Heart right ventricle (tissue), 16 donors: ENCODE measurements around the gene C19orf12. TPM values are rescaled to one million over a fixed set of nuclear protein-coding genes. Genes with fewer than 3 reads are reported as not detected.
A peak's percentile ranks its signal among the peaks of the same experiment; 100 is the strongest.

Experiments used
- ATAC-seq, 8 donors: fragments of 200-7000 bp; cut with Tn5 transposase; one replicate each; pipeline ENCODE4 v1.9.1; 2020; ENCODE audit warnings: mild to moderate bottlenecking in 8 of 8, moderate library complexity in 8 of 8, moderate number of reproducible peaks in 1 of 8
- DNase-seq, 2 donors: peaks; one replicate each; pipeline ENCODE4 v3.0.0-alpha.2; 2020
- H3K27ac ChIP-seq, 10 donors: fragments of 200-600 bp; sonication (generic) in 2 of 10; one replicate each; pipeline versions ENCODE4 v1.5.0 to v1.8.0; 2020 to 2022; ENCODE audit warnings: mild to moderate bottlenecking in 3 of 10
- H3K27me3 ChIP-seq, 7 donors: fragments of 200-600 bp; one replicate each; pipeline ENCODE4 v1.8.0; 2021 to 2022; ENCODE audit warnings: mild to moderate bottlenecking in 2 of 7
- H3K36me3 ChIP-seq, 9 donors: fragments of 200-600 bp; sonication (generic) in 1 of 9; one replicate each; pipeline versions ENCODE4 v1.5.0 to v1.8.0; 2020 to 2022; ENCODE audit warnings: mild to moderate bottlenecking in 2 of 9
- H3K4me1 ChIP-seq, 9 donors: fragments of 200-600 bp; sonication (generic) in 1 of 9; one replicate each; pipeline versions ENCODE4 v1.5.0 to v1.8.0; 2020 to 2022; ENCODE audit warnings: mild to moderate bottlenecking in 4 of 9
- H3K4me3 ChIP-seq, 10 donors: fragments of 200-600 bp; sonication (generic) in 2 of 10; one replicate each; pipeline versions ENCODE4 v1.5.0 to v1.8.0; 2020 to 2022; ENCODE audit warnings: mild to moderate bottlenecking in 7 of 10, moderate library complexity in 2 of 10
- H3K9me3 ChIP-seq, 11 donors: fragments of 200-600 bp in 10 of 11; sonication (generic) in 2 of 11; one replicate each; pipeline versions ENCODE4 v1.5.0 to v1.8.0; 2013 to 2022; ENCODE audit warnings: mild to moderate bottlenecking in 2 of 11, control low read depth in 1 of 11, moderate library complexity in 1 of 11
- WGBS, 2 donors: extraction: QIAGEN DNeasy Blood & Tissue Kit; methylation state at CpG; one replicate each; pipeline ENCODE4 v1.1.7; 2013; ENCODE audit warnings: inconsistent platforms in 1 of 2; 5-methylcytosine and 5-hydroxymethylcytosine counted together
- intact Hi-C, 10 donors: fragments of 100-400 bp; cut with DNase I; formaldehyde crosslinking; loops; one replicate each; pipeline versions ENCODE4 v1.11.1 to v1.14.2; 2022
- polyA plus RNA-seq, 2 donors: library from polyadenylated mRNA; stranded (reverse); fragments of 200-250 nt; gene quantifications; one replicate each; pipeline ENCODE4 v1.2.3, GENCODE V29; 2013
- total RNA-seq, 10 donors: library from RNA; stranded (reverse); fragmentation: NEBNext Ultra II Directional in 3 of 10; extraction: Animal tissue kit (Norgen Biotek cat#: 25700) in 3 of 10; gene quantifications; one replicate each; pipeline versions ENCODE4 v1.2.1 to v1.2.4, GENCODE V29; 2021 to 2023
- TF ChIP-seq, protein P1 (sequence below), 9 donors: fragments of 200-600 bp; sonication (generic) in 2 of 9; IDR thresholded peaks; one replicate each; pipeline versions ENCODE4 v1.5.0 to v1.8.0; 2021 to 2022; ENCODE audit warnings: antibody characterized with exemption in 9 of 9, mild to moderate bottlenecking in 5 of 9, moderate library complexity in 1 of 9
- donor health status: Arrhythmogenic right ventricular cardiomyopathy.
- donor health status: ischemic (EF 13 %, LVEDD 7.1; RV severe dilation, severe dysfunction).
- donor health status: healthy with polysubstance abuse.
- donor health status: DM: no; HTN: yes; CAD: no.
- donor health status: DM: no; HTN: no; CAD: no.
- donor health status: ischemic (EF 25% LVEDD 6.9; RV normal size, moderate dysfunction).
- donor health status: ischemic (EF 25% LVEDD 5.7; RV mildly dilated, moderate dysfunction).
- donor health status: healthy.
- donor health status: DM: yes; HTN: yes; CAD: no.
- donor health status: Ischemic cardiomyopathy.
- donor health status: ischemic (EF 35%, LVEDD 5.7; RV mildly dilated, moderate dysfunction).
- donor health status: nonischemic (EF 11% LVEDD 7.7; RV severe dilation, severe dysfunction).
- donor health status: DM: yes; HTN: yes; CAD: no.
- donor health status: PGD.
- donor health status: ischemic (EF 29% LVEDD 5.4; RV normal size, mild dysfunction).
- donor health status: nonischemic (EF 23%, LVEDD 6.1; RV moderate dilation, normal function).

The C19orf12 gene
- total and polyA plus RNA-seq, 12 donors: 26.7 to 83.3 (median 38.3) TPM

- TF ChIP-seq, protein P1, sequence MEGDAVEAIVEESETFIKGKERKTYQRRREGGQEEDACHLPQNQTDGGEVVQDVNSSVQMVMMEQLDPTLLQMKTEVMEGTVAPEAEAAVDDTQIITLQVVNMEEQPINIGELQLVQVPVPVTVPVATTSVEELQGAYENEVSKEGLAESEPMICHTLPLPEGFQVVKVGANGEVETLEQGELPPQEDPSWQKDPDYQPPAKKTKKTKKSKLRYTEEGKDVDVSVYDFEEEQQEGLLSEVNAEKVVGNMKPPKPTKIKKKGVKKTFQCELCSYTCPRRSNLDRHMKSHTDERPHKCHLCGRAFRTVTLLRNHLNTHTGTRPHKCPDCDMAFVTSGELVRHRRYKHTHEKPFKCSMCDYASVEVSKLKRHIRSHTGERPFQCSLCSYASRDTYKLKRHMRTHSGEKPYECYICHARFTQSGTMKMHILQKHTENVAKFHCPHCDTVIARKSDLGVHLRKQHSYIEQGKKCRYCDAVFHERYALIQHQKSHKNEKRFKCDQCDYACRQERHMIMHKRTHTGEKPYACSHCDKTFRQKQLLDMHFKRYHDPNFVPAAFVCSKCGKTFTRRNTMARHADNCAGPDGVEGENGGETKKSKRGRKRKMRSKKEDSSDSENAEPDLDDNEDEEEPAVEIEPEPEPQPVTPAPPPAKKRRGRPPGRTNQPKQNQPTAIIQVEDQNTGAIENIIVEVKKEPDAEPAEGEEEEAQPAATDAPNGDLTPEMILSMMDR (IDR thresholded peaks at IDR 0.05): no peak
- ATAC-seq (no peak), DNase-seq (no peak)
- no peaks in the 10 kb centered on the region for H3K4me1 ChIP-seq
- WGBS, 2 donors: 77 to 82% methylated on average over 5 of the region's 5 CpGs
- H3K27ac ChIP-seq: no peak overlapping the region
- H3K4me3 ChIP-seq: no peak overlapping the region
- H3K27me3 ChIP-seq: peaks cover 0 to 49% (median 16%) of the 10 kb centered on the region in 7 donors
- intact Hi-C loops: loop anchor here in 3 of 10 donors (10.0 kb wide), 1 partner anchor 139 kb away; no protein-coding TSS in a partner anchor
- H3K36me3 ChIP-seq: no peaks in the 10 kb centered on the region
- no peaks in the 10 kb centered on the region for H3K9me3 ChIP-seq
These were observed 20.8 kb upstream of the C19orf12 start for GRCh38 chr19:29735829-29736228.

DNA sequence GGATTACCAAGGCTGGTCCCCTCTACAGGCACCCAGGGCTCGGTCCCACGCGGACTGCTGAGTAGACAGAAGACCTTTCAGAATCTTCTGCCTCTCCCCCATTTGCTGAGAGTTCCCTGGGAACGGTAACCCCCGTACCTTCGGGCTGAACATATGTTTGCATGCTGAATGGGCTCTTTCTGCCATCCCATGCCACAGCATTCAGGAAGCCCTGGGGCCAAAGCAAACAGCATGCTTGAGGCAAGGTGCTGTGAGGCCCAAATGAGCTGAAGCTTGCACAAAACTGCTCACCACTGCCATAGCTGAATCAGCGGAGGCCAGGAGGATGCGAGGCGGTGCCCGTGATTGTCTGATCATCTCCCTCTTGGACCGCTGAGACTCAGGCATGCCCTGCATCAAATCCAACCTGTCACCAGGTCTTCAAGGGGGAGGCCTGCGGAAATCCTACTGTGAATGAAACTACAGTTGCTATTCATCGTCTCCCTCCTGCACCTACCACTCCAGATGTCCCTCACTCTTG is 16.3 kb upstream of the C19orf12 start:
- TF ChIP-seq, protein P1 (IDR thresholded peaks at IDR 0.05): no peak
- DNase-seq: no peak
- WGBS, 2 donors: 84 to 89% methylated on average over 13 of the region's 13 CpGs
- no peak for ATAC-seq
- Histone ChIP-seq H3K4me1 (no peaks in the 10 kb centered on the region), H3K27ac (no peak overlapping the region), H3K4me3 (no peak overlapping the region), H3K36me3 (no peaks in the 10 kb centered on the region), H3K9me3 (no peaks in the 10 kb centered on the region), H3K27me3 (peaks cover 0 to 70% (median 40%) of the 10 kb centered on the region in 7 donors)
- intact Hi-C loops: loop anchor here in 8 of 10 donors (2.0 to 10.0 kb wide), 5 partner anchors 141 to 921 kb away; no protein-coding TSS in a partner anchor

GRCh38 chr19:29727906-29728305 is 12.8 kb upstream of the C19orf12 start:
- TF ChIP-seq, protein P1 (IDR thresholded peaks at IDR 0.05): no peak
- WGBS, 2 donors: 71 to 77% methylated on average over 6 of the region's 6 CpGs
- H3K27ac ChIP-seq: no peak overlapping the region
- H3K36me3 ChIP-seq: no peaks in the 10 kb centered on the region
- peaks cover 0 to 78% (median 50%) of the 10 kb centered on the region in 7 donors for H3K27me3 ChIP-seq
- ATAC-seq: no peak
- H3K9me3 ChIP-seq: no peaks in the 10 kb centered on the region
- intact Hi-C loops: loop anchor here in 1 of 10 donors (10.0 kb wide), 1 partner anchor 927 kb away; no protein-coding TSS in a partner anchor
- no peak overlapping the region for H3K4me3 ChIP-seq
- peaks cover 3 to 16% (median 11%) of the 10 kb centered on the region in 9 donors for H3K4me1 ChIP-seq
- DNase-seq: no peak

DNA sequence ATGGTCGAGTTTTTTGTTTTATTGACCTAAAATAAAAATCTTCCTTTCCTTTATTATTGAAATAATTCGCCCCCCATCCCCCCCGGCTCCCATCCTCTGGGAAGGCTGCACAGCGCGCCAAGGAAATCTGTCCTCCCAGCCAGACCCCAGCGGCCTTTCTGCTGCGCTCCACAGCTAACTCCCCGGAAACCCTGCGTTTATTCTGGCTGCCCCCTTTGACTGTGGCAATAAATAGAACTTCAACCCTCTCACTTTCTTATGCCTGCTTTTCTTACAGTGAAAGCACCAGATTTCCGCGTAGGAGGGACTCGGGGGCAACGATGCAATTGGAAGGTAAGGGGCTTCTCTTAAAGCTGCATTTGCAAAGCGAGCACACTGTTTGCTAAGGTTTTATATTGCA is 9.7 kb upstream of the C19orf12 start:
- TF ChIP-seq, protein P1 (IDR thresholded peaks at IDR 0.05): no peak
- DNase-seq (no peak), ATAC-seq (no peak)
- peak overlapping the region in 7 of 10 donors; percentile 18 to 47 (median 43) for H3K4me3 ChIP-seq
- H3K9me3 ChIP-seq: no peaks in the 10 kb centered on the region
- no peaks in the 10 kb centered on the region for H3K36me3 ChIP-seq
- H3K4me1 ChIP-seq: peaks cover 3 to 16% (median 11%) of the 10 kb centered on the region in 9 donors
- no peak overlapping the region for H3K27ac ChIP-seq
- 42 to 45% methylated on average over 14 of the region's 14 CpGs for WGBS, 2 donors
- H3K27me3 ChIP-seq: peaks cover 0 to 58% (median 33%) of the 10 kb centered on the region in 7 donors
- intact Hi-C loops: loop anchor here in 1 of 10 donors (10.0 kb wide), 1 partner anchor 930 kb away; no protein-coding TSS in a partner anchor
